B cell (primary cell): Measurements from ENCODE around the gene CLCN1. TPM values are rescaled to one million over a fixed set of nuclear protein-coding genes. Genes with fewer than 3 reads are reported as not detected.

Source experiments
- ATAC-seq: fragments of 200-7000 bp; cut with Tn5 transposase; one replicate; pipeline ENCODE4 v1.10.0; 2021; ENCODE audit warnings: low read depth, mild to moderate bottlenecking, moderate number of reproducible peaks, moderate library complexity
- CTCF ChIA-PET: fragments of 350-600 bp; sonication (Branson Sonifier 250); formaldehyde crosslinking; loops from one replicate; lab custom pipeline; 2021; ENCODE audit warnings: antibody characterized with exemption, inconsistent platforms; lab: Charles Lee
- POLR2A ChIA-PET: fragments of 350-600 bp; sonication (Branson Sonifier 250); formaldehyde crosslinking; loops from one replicate; lab custom pipeline; 2021; ENCODE audit warnings: antibody characterized with exemption; lab: Charles Lee
- DNase-seq: peaks from one replicate; pipeline ENCODE4 v3.0.0; 2013
- H2AFZ ChIP-seq: 2 replicates; pipeline ENCODE4 v1.6.1; 2012; ENCODE audit warnings: mild to moderate bottlenecking, low read depth, low read length; ENCODE audit not compliant: insufficient read depth, poor library complexity, severe bottlenecking
- H3K27ac ChIP-seq, 2 donors: 1 replicate in 1 of 2; 2 replicates in 1 of 2; pipeline ENCODE4 v1.5.1; 2012 to 2013; ENCODE audit warnings: low read length in 2 of 2, mild to moderate bottlenecking in 2 of 2, moderate library complexity in 1 of 2
- H3K27me3 ChIP-seq, 4 experiments: fragments of 200-600 bp in 1 of 4; sonication (generic) in 1 of 4; replicated peaks in 1 of 4; 1 replicate in 2 of 4; 2 replicates in 2 of 4; pipeline versions ENCODE4 v1.6.1 to v1.7.0; 2013 to 2016; ENCODE audit warnings: low read length in 3 of 4, mild to moderate bottlenecking in 2 of 4, mixed read lengths in 1 of 4, moderate library complexity in 1 of 4; ENCODE audit not compliant: insufficient read depth in 4 of 4, control insufficient read depth in 3 of 4; ENCODE audit errors: control extremely low read depth in 1 of 4
- H3K36me3 ChIP-seq, 2 experiments: replicated peaks in 1 of 2; 1 replicate in 1 of 2; 2 replicates in 1 of 2; pipeline versions ENCODE4 v1.6.1 to v1.7.1; 2013; ENCODE audit warnings: low read length in 1 of 2; ENCODE audit not compliant: insufficient read depth in 2 of 2, control insufficient read depth in 1 of 2; ENCODE audit errors: control extremely low read depth in 1 of 2, extremely low read depth in 1 of 2
- H3K4me1 ChIP-seq, 2 donors: fragments of 200-600 bp in 1 of 2; sonication (generic) in 1 of 2; 1 replicate in 1 of 2; 2 replicates in 1 of 2; pipeline versions ENCODE4 v1.5.1 to v1.6.1; 2013 to 2017; ENCODE audit warnings: low read length in 2 of 2; ENCODE audit not compliant: control insufficient read depth in 2 of 2, insufficient read depth in 2 of 2
- H3K4me2 ChIP-seq: replicated peaks from 2 replicates; pipeline ENCODE3; 2012; ENCODE audit warnings: mild to moderate bottlenecking, low read depth, low read length; ENCODE audit not compliant: poor library complexity, severe bottlenecking
- H3K4me3 ChIP-seq, 5 experiments: fragments of 200-600 bp in 1 of 5; sonication (generic) in 1 of 5; 1 replicate in 3 of 5; 2 replicates in 2 of 5; pipeline versions ENCODE4 v1.5.1 to v1.7.0; 2011 to 2016; ENCODE audit warnings: low read length in 4 of 5, mild to moderate bottlenecking in 4 of 5, low read depth in 2 of 5, control low read depth in 1 of 5, moderate library complexity in 1 of 5; ENCODE audit not compliant: insufficient read depth in 1 of 5; ENCODE audit errors: control extremely low read depth in 1 of 5, extremely low read depth in 1 of 5
- H3K79me2 ChIP-seq: fragments of 200-600 bp; sonication (generic); one replicate; pipeline ENCODE4 v1.6.0; 2016; ENCODE audit warnings: low read length; ENCODE audit not compliant: control insufficient read depth, insufficient read depth
- H3K9ac ChIP-seq: fragments of 200-600 bp; sonication (generic); 2 replicates; pipeline ENCODE4 v1.6.1; 2017; ENCODE audit warnings: mild to moderate bottlenecking, low read length, moderate library complexity
- H3K9me3 ChIP-seq, 3 donors: one replicate each; pipeline versions ENCODE4 v1.6.1 to v1.7.1; 2013; ENCODE audit warnings: low read length in 2 of 3; ENCODE audit not compliant: control insufficient read depth in 2 of 3, insufficient read depth in 1 of 3; ENCODE audit errors: control extremely low read depth in 1 of 3
- H4K20me1 ChIP-seq: 2 replicates; pipeline ENCODE4 v1.6.0; 2012; ENCODE audit warnings: mild to moderate bottlenecking, low read length; ENCODE audit not compliant: insufficient read depth, control insufficient read depth, poor library complexity, severe bottlenecking
- H3K27ac Mint-ChIP-seq: one replicate; pipeline ENCODE4 v1.8.0; 2021; ENCODE audit warnings: mixed read lengths
- H3K27me3 Mint-ChIP-seq: one replicate; pipeline ENCODE4 v1.8.0; 2021; ENCODE audit warnings: mixed read lengths
- H3K4me1 Mint-ChIP-seq: one replicate; pipeline ENCODE4 v1.8.0; 2021; ENCODE audit warnings: mixed read lengths
- H3K4me3 Mint-ChIP-seq: one replicate; pipeline ENCODE4 v1.8.0; 2021; ENCODE audit warnings: mixed read lengths
- H3K9me3 Mint-ChIP-seq: one replicate; pipeline ENCODE4 v1.8.0; 2022; ENCODE audit warnings: mixed read lengths; ENCODE audit not compliant: insufficient read depth
- EZH2 ChIP-seq: IDR thresholded peaks from 2 replicates; pipeline ENCODE4 v1.6.1; 2012; ENCODE audit warnings: borderline replicate concordance, low read depth, mild to moderate bottlenecking, moderate library complexity, low read length; ENCODE audit not compliant: insufficient read depth, poor library complexity, severe bottlenecking
- WGBS: methylation state at CpG from one replicate; pipeline ENCODE4 v1.1.5; 2013; ENCODE audit warnings: missing lambda C conversion rate; ENCODE audit not compliant: insufficient coverage; 5-methylcytosine and 5-hydroxymethylcytosine counted together
- intact Hi-C: fragments of 100-400 bp; cut with micrococcal nuclease; formaldehyde crosslinking; loops from one replicate; pipeline ENCODE4 v1.10.0; 2022
- polyA minus RNA-seq: library from RNA; depleted of rRNA, polyadenylated mRNA; stranded (reverse); fragments of >200 nt; gene quantifications from 2 replicates; pipeline ENCODE4 v1.2.3, GENCODE V29; 2012
- polyA plus RNA-seq: library from polyadenylated mRNA; depleted of rRNA; stranded (reverse); fragments of >200 nt; gene quantifications from 2 replicates; pipeline ENCODE4 v1.2.3, GENCODE V29; 2012
- total RNA-seq, 2 donors: library from RNA; stranded (reverse); fragments of 120-200 nt in 1 of 2; gene quantifications; 1 replicate in 1 of 2; 2 replicates in 1 of 2; pipeline versions ENCODE4 v1.2.3 to v1.2.4, GENCODE V29; 2013 to 2022
- TF ChIP-seq, protein P1 (sequence below): fragments of 200-600 bp; IDR thresholded peaks from one replicate; pipeline ENCODE4 v1.8.0; 2022; ENCODE audit warnings: antibody characterized with exemption, mild to moderate bottlenecking

CLCN1 gene
- total RNA-seq (not detected in 2 replicates), polyA plus RNA-seq (not detected in 2 replicates), polyA minus RNA-seq (not detected in 2 replicates)
- total RNA-seq (2013), result 0.33 TPM

DNA sequence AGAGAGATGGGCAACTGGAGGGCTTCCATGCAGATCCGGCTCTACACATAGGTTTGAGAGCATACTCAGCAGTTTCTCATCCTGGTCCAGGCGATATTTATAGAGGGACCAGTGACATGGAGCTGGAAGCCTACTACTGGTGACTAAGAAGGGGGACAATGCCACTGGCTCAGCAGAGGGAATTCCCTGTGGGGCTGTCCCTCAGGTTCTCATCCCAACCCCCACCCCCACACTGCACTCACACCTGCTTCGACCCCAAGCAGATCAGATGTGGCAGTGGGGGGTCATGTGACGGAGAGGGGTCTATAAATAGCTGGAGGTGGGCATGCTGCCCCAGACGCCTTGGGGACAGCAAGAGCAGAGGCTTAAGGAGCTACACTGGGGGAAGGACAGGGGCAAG is at the start of gene CLCN1:
Gene CLCN1 (plus strand): TSS at position 336 of the 400 bp plus-strand sequence. CDS start 102 bp downstream, outside the sequence.
- CTCF ChIA-PET, result interaction anchor here (0.6 to 0.8 kb wide), 2 partner anchors 9 to 17 kb away, joined by 3 to 4 read pairs; no protein-coding TSS in a partner anchor
- intact Hi-C loops, result no loop called here

DNA sequence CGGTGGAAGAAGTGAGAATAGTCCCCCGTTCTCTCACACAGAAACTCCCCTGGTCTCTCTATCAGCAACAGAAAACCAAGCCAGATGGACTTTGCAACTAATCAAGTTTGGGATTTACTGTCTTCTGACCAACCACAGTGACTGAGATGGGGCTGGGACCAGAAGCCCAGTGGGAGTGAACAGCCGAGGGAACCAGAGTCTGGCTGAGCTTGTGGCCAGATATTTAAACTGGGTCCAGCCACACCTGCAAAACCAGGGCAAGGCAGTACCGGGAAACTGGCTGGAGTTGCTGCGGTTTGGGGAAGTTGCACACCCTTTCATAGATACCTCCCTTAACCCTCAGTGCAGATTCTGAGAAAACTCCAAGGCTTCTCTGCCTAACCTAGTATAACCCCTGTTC is 46.7 kb upstream of the CLCN1 start:
- Histone ChIP-seq H4K20me1 (no peaks in the 10 kb centered on the region), H3K27ac (peak overlapping the region in 1 of 2 donors; percentile 42), H3K4me3 (no peak overlapping the region), H3K9ac (no peak overlapping the region), H3K4me2 (no peak overlapping the region), H3K4me1 (peaks cover 13 to 17% of the 10 kb centered on the region in 2 donors), H3K79me2 (no peaks in the 10 kb centered on the region), H2AFZ (no peak overlapping the region), H3K27me3 (no peaks in the 10 kb centered on the region), H3K9me3 (no peaks in the 10 kb centered on the region), H3K36me3 (peaks cover 8 to 35% of the 10 kb centered on the region in 2 experiments)
- ChIA-PET POLR2A (no interaction called here), CTCF (interaction anchor here (2.2 kb wide), 1 partner anchor 29 kb away, joined by 10 read pairs; no protein-coding TSS in a partner anchor)
- no peaks in the 10 kb centered on the region for H3K27me3 Mint-ChIP-seq
- TF ChIP-seq EZH2, result no peak
- TF ChIP-seq, protein P1, sequence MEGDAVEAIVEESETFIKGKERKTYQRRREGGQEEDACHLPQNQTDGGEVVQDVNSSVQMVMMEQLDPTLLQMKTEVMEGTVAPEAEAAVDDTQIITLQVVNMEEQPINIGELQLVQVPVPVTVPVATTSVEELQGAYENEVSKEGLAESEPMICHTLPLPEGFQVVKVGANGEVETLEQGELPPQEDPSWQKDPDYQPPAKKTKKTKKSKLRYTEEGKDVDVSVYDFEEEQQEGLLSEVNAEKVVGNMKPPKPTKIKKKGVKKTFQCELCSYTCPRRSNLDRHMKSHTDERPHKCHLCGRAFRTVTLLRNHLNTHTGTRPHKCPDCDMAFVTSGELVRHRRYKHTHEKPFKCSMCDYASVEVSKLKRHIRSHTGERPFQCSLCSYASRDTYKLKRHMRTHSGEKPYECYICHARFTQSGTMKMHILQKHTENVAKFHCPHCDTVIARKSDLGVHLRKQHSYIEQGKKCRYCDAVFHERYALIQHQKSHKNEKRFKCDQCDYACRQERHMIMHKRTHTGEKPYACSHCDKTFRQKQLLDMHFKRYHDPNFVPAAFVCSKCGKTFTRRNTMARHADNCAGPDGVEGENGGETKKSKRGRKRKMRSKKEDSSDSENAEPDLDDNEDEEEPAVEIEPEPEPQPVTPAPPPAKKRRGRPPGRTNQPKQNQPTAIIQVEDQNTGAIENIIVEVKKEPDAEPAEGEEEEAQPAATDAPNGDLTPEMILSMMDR, result no peak
- WGBS, result 51% methylated on average over 4 of the region's 5 CpGs
- no peak for ATAC-seq
- no peaks in the 10 kb centered on the region for H3K9me3 Mint-ChIP-seq
- no peak overlapping the region for H3K4me3 Mint-ChIP-seq
- no peak for DNase-seq
- peak overlapping the region; percentile 26 for H3K27ac Mint-ChIP-seq
- intact Hi-C loops, result no loop called here
- H3K4me1 Mint-ChIP-seq, result peaks cover 21% of the 10 kb centered on the region

More for the DNA sequence above, at the start of gene CLCN1:
- no peak within 1 kb of the TSS for H3K4me2 ChIP-seq
- no peaks in the 10 kb centered on the region for H3K36me3 ChIP-seq
- Mint-ChIP-seq H3K27me3 (no peaks in the 10 kb centered on the region), H3K27ac (no peak within 1 kb of the TSS), H3K4me3 (no peak within 1 kb of the TSS), H3K4me1 (peaks cover 2% of the 10 kb centered on the region), H3K9me3 (no peaks in the 10 kb centered on the region)
- no peaks in the 10 kb centered on the region for H4K20me1 ChIP-seq
- no peak for ATAC-seq
- H3K79me2 ChIP-seq, result no peaks in the 10 kb centered on the region
- no peak within 1 kb of the TSS for H2AFZ ChIP-seq
- H3K27me3 ChIP-seq, result no peaks in the 10 kb centered on the region
- no peak within 1 kb of the TSS for H3K27ac ChIP-seq
- H3K9ac ChIP-seq, result no peak within 1 kb of the TSS
- H3K9me3 ChIP-seq, result no peaks in the 10 kb centered on the region
- POLR2A ChIA-PET, result no interaction called here
- TF ChIP-seq EZH2, result no peak
- TF ChIP-seq, protein P1, result no peak
- 40% methylated on average over 1 of the region's 5 CpGs for WGBS
- no peak within 1 kb of the TSS for H3K4me3 ChIP-seq
- H3K4me1 ChIP-seq, result no peaks in the 10 kb centered on the region
- no peak for DNase-seq
